Stimulated activated CD4-positive, alpha-beta T cell treated with anti-CD3 and anti-CD28 coated beads, Interleukin-4, amount 100 ng/mL, for 48 hours (primary cell): Measurements from ENCODE around the gene TTLL11.

Source experiments
- DNase-seq, 2 donors: peaks; one replicate each; pipeline ENCODE4 v3.0.0-alpha.2; 2020; ENCODE audit warnings: low read depth in 2 of 2

Gene TTLL11

DNA sequence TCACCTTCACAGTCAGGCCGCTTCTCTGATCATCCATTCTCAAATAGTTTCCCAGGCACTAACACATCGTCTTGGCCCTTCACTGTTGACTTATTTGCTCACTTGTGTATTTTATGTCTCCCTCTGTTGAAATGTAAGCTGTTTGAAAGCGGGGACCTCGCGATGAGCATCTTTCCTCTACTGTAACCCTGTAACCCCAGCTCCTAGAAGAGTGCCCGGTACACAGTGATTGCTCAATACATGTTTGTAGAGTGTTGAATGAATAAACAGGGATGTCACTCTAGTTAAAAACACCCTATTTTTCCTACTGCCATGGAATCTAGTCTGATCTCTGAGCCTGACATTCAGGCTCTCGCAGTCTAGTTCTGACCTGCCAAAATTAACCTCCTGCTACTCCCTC lies 150.8 kb downstream of the TTLL11 start:
- no peak for DNase-seq

DNA sequence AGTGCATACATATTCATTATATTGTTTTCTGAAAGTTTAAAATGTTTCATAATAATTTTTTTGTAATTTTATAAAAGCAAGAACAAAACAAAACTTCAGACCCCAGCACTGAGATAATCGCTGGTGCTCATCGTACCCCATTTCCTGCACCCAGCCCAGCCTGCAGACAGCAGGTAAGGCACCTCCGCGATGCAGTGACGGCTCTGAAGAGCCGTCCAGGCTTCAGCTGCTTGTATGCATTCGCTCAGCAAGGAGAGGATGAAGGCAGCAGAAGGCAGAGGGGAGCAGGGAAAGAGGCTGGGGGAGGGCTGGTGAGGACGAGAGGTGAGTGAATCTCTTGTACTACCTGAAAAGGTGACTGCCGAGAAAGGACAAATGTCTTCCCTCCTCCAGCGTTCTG lies 153.5 kb downstream of the TTLL11 start:
- no peak for DNase-seq

DNA sequence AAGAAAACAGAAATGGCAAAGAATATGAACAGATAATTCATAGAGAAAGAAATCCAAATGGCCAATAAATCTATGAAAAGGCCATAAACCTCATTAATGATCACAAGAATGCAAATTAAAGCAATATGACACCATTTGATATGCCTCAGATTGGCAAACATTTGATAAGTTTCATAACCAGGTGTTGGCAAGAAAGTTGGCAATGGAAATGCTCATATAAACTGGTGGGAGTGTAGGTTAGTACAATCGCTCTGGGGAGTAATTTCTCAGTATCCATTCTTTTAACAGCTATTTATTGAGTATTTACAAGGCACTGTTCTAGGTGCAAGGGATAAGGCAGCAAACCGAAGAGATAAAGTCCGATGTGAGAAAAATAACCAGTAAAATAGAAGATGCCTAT lies 154.5 kb downstream of the TTLL11 start:
- no peak for DNase-seq

DNA sequence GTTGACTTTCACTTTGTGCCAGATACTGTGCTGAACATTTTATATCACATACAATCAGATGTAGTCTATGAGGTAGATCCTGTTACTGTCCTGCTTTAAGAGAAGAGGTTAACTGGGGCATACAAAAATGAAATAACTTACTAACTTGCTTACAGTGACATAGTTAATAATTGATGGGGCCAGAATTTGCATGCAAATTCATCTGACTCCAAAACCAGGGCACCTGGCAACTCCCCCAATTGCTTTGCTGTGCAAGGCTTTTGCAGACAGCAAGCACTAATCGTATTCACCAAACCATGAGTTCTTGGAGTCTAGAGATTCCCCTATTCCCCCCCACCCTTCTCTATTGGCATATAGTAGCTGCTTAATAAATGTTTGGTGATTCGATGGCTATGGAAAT lies 155.9 kb downstream of the TTLL11 start:
- DNase-seq = no peak

DNA sequence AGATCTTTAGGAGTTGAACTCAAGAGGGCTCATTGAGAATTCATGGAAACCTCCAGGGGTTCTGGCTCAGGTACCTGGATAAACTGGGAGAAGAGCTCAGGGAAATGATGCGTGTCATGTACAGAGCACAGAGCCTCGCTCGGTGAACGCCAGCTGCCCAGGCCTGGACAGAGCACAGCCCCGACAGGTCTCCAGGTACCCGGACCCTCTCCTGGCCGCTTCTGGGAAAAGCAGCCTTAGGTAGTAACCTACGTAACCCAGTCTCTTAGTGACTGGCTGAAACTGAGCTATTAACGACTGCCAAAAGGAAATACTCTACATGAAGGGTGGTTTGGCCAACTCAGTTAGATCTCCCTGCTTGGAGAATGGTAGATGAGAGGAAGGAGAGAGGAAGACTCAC lies 157.4 kb downstream of the TTLL11 start:
- no peak for DNase-seq

DNA sequence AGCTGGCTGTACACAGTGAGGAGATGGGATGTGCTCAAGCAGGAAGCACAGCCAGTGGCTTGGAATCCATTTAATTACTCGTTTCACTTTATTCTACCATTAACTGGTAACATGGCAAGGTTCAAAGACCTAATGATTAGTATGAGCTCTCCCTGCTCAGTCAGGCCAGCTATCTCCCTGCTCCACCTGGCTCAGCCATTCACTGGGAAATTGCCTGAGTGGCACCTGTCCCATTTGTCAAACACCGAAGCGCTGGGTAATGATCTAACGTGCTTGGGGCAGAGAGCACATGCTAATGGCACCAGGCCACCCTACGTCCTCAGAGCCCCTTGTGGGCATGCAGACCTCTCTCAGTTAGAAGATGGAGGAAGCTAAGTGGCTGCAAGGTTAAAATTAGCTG lies 162.2 kb downstream of the TTLL11 start:
- no peak for DNase-seq

DNA sequence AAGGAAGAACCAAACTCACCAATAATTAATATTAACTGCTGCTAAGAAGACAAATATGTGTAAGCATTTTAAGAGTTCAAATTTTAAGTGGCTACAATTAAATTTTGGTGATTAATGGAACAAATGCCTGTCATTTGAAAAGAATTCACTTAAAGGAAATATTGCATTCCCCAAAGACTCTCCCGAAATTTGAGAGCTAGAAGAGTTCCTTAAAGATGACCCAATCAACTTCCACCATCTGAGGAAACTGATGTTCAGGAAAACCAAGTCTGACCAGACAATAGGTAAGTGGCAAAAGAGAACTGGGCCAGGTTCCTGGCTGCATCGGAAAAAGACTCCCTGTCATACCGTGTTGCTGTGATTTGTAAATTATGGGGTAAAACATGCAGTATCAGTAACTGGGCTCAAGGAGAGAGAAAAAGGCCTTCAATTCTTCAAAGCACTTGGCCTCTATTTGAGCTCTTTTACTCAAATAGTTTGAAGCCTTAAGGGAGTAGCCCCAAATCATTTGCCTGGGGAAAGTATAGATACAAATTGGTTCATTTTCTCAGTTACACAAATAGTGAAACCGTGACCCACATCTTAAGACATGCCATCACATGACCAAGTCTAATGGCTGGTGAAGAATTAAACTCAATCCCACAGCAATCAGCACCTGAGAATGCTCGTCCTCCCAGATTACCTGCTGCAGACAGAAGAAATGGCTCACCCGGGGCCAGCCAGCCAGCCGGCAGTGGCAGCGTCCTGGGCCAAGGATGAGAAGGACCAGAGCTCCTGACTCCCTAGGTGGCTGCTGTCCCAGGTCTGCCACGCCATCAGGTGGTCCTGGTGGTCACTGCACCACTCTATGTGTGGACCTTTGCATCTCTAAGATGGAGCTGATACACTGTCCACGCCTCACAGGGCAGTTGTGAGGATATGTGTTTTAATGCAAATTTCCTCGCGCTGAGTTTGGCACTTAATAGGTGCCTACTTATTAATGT lies 162.9 kb downstream of the TTLL11 start:
- DNase-seq = no peak

DNA sequence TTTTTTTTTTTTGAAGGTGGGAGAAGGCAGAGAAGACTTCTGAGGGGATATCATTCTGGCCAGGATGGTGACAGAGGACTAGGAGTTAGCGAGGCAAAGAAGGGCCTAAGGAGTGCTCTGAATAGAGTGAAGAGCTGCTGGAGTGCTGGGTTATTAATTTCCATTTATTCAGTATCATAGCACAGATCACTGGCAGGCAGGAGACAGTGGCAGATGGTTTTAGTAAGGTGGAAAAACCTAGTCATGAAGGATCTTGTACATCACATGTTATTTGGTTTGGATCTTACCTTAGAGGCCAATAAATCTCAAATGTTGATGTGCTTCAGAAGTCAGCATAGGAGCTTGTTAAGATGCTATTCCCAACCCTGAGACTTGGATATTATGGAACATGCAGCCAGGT lies 165.5 kb downstream of the TTLL11 start:
- DNase-seq = no peak

DNA sequence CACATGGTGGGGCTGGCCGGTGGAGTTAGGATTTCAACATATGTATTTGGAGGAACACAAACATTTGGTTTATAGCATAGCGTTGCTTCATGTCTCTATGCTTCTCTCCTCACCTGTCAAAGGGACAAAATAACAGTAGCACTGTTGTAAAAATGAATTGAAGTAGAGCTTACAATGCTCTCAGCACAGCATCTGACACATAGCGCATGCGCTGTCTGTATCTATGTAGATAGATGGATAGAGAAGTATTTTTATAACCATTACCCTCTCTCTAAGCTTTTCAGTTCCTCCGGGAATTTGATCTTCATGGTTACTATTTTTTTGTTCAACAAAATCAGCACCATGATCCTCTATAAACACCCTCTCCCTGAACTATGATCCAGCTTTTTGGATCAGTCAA lies 166.0 kb downstream of the TTLL11 start:
- DNase-seq = no peak

DNA sequence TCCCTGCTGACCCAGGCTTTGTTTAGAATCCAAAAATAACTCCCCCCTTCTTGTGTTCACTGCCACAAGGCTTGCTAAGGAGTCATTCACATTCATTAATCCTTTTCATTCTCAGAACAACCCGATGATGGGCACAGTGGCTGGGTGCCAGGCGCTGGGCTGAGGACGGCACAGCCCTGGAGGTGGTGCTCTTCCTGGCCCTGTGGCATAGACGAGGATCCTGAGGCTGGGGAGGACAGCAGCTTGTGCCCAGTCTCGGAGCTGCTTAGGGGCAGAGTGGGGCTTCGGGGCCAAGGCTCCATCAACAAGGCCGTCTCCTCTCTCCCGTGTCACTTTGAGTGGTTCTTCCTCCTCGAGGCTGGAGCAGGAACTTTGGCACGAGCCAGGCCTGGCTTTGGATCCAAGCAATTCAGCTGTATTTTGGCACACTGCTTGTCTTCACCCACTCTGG lies 166.7 kb downstream of the TTLL11 start:
- DNase-seq = no peak

DNA sequence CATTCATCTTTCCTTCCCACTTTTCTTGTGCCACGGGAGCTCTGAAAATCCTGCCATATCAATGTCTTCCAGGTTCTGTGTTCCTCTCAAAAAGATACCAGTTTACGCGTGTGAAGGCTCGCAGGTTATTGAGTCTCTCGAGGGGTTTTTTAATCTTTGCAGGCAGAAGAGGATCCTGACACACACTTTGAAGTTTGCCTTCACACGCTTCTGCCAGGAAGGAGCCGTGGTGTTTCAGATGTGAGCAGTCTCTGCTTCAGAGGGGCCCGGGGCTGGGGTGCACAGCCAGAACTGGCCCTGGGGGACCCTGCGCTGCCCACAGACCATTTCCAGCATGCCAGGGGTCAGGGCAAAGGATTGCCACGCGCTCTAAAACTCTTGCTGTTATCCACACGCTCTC lies 167.2 kb downstream of the TTLL11 start:
- no peak for DNase-seq

DNA sequence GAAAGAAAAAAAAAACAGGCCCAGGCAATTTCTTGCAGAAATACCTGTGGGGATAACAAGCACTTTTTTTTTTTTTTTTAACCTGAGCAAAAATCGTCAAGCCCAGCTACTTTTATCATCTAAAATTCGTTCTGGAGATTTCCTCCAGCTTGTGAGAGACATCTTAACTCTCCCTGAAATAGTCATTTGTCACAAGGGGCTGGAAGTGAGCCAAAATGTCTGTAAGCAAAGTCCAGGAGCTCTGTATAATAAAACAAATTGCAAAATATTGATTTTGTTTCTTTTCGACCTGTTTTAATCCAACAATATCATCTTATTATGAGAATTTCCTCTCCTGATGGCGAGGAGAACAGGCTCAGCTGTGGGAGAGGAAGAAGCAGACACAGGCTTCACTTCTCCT lies 168.4 kb downstream of the TTLL11 start:
- DNase-seq = no peak

DNA sequence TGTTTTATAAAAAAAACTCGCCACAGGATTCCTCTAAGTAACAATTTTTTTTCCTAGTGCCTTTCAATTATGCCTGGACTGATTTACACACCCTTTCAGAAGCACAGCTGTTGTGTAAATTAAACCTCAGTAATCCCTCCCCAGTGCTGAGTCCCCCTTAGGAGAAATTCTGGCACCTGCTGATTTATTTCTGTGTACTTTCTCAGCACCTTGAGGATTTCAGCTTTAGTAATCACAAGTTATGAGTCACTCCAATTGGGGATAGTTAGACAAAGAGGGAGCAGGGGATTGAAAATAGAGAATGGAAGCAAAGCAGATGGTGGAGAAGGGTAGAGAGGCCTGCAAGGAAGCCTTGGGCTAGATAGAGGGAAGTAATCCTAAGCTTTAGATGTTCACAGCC lies 171.7 kb downstream of the TTLL11 start:
- DNase-seq = no peak

DNA sequence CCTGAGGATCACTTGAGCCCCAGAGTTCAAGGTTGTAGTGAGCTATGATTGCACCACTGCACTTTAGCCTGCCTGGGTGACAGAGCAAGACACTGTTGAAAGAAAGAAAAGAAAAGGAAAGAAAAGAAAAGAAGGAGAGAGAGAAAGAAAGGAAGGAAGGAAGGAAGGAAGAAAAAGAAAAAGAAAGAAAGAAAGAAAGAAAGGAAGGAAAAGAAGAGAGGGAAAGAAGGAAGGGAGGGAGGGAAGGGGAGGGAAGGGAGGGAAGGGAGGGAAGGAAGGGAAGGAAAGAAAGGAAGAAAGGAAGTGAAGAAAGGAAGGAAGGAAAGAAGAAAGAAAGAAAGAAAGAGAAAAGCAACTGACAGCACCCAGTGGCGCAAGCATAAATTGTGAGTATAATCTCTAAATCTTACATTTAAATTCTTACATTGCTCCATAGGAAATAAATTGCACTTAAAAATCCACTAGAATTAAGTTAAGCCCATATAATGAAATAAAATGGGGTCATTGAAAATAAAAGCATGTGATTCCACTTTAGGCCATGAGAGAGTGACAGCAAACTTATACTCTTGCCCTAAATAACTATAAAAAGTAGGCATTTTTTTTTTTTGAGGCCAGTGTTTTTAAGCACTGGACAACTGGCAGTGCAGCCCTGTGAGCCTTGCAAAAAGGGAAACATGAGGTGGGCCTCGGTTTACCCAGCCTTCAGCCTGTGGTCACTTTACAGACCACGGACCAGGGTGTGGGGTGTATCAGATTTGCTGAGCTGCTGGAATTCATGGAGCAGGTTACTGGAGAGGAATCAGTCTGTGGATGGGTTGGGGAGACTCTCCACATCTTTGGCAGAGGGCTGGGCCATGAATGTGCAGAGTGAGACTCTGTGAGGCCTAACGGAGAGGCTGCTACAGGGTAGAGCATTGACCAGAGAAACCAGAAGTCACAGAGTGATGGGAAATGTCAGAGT lies 175.5 kb downstream of the TTLL11 start:
- no peak for DNase-seq

DNA sequence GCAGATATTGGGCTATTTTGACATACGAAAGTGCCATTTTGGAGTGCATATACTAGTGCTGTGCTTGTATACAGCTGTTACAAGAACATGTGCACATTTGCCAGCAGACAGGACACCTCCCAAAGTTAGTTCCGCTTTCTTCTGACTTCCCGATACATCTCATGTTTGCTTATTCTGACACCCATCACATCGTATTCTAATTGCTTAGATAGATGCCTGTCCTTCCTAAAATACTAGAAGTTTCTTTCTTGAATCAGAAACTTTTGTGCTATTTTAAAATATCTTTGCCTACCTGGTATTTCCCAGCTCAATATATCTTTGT lies 177.8 kb downstream of the TTLL11 start:
- no peak for DNase-seq

DNA sequence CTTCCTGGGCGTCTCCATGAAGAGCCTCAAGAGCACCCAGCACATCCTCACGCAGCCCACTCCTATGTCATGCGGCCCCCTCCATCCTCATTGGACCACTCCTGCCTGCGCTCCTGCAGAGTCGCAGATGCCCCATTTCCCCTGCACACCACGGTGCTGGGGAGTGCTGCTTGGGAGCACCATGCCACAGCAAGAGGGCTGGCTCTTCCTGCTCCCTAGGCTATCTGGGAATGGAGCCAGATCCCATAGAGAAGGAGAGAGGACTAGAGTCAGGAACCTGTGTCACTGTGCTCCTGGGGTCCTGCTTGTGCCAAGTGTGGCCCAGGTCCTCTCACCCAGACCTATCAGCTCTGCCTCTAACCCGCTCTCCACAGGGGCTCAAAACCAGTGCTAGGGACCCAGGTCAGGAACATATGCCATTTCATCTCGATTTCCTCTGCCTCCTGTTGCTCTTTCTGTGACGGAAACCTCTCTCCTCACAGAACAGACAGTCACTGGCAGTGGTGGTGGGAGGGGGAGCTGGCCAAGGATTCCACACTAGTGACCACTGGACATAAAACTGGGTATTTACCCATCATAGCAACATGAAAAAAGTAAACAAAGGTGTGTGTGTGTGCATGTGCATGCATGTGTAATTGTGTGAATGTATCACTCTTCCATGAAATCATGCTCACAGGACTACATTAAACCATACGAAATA lies 178.4 kb downstream of the TTLL11 start:
- DNase-seq = no peak

DNA sequence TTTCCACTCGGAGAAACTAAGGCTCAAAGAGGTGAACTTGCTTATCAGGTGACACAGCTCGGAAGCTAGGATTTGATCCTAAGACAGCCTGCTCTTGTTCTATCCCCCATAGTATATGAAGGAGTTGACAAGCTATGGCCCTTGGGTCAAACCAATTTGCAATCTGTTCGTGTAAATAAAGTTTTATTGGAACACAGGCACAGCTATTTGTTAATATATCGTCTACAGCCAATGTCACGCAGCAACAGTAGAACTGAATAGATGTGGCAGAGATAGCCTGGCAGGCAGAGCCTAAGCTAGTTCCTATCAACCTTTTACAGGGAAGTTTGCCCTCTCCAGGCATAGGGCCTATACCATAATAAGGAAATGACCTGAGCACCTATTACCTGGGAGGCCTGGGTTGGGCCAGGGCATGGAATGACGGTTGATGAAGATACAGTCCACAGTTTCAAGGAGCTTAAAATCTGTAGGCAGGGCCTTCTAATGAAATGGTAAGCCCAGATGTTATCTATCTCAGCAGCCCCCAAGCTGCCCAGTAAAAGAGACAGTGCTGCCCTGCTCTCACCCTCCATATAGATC lies 179.0 kb downstream of the TTLL11 start:
- DNase-seq = no peak

DNA sequence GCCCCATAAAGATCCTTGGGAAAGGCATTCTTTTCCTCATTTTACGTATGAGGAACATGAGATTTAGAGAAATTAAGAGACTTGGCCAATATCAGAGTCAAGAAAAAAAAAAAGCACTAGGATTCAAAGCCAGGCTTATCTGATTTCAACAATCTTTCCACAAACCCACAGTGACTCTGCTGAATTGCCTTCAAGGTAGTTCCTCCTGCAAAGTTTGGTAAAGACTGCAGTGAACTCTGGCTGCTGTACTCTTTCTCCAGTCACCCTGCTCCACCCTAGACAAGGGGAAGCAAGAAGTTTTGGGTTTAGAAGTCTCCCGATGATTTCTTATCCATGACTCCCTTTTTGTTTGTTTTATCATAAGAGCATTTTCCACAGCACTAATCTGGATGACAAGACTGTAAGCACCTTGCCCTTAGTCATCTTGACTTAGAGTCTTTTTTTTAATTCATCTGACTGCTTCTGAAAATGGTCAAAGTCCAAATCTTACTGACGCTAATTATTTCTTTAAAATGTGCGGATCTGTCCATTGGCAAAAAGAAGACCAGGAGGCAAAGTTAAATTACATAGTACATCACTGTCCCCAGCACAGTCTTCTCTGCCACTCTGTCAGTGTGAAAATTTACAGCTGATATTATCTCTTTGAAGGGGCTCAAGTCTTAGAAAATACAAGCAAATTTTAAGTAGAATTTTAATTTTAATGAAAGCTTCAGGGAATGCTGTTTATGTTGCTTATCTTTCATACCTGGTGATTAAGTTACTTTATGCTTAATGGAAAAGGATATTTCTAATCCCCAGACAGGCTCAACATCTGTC lies 180.1 kb downstream of the TTLL11 start:
- no peak for DNase-seq

DNA sequence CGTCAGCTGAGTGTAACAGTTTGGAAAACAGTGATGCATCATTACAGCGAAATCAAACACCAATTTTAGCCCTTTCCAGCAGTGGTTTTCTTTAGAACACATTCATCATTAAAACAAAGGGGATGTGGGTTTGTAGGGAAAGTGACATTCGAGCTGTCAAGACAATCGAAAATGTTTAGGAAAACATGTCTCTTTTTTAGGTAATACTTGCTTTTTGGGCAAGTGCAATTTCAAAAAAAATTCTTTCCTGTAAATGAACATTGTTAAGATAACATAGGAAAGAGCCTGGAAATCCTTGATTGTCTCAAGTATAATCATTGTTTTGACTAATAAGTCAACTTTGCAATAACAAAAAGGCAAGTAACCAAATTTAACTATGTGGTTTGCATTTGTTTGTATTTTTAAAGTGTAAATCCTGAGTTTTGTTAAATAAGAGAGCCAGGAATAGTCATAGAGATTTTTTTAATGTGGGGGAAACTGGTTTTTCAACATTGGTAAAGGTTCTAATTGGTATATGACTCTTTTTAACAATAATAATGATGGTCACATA lies 182.5 kb downstream of the TTLL11 start:
- no peak for DNase-seq

DNA sequence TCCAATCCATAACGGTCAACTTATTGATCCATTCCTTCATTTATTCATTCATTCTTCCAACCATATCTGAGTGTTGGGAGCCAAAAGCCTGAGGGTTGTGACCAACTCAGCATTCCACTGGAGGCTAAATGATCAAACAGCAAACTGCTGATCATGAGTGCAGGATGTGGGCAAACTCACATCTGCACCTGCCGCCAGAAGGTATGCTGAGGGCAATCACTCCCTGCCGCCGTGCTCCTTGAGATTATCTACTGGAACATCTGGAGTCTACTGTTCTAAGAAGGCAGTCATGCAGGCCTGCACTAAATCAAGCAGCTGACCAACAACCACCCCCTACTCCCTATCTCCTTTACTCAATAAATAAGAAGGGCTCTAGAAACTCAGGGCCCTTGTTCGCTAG lies 184.0 kb downstream of the TTLL11 start:
- DNase-seq = no peak
